ENCODE results near the gene HIVEP1.
"Not testable (repeated sequence)": the region's sequence is repeated elsewhere in the genome, so short reads cannot be mapped to it uniquely, and the experiment has no call there.

HIVEP1 gene

GRCh38 chr6:12163744-12164507 is 151.8 kb downstream of the HIVEP1 start:
- no peak for DNase-seq

- DNase-seq, result no peak
Measured at GRCh38 chr6:12164508-12164770, 152.3 kb downstream of the HIVEP1 start.

- no peak for DNase-seq
Measured at GRCh38 chr6:12165297-12165696, 153.2 kb downstream of the HIVEP1 start.

- DNase-seq, result no peak
Measured at GRCh38 chr6:12165722-12166280, 153.7 kb downstream of the HIVEP1 start.

- no peak for DNase-seq
Measured at GRCh38 chr6:12169377-12169776, 157.3 kb downstream of the HIVEP1 start.

GRCh38 chr6:12170351-12171092 is 158.4 kb downstream of the HIVEP1 start:
- no peak for DNase-seq

- DNase-seq, result no peak
Measured at GRCh38 chr6:12171717-12172116, 159.6 kb downstream of the HIVEP1 start.

GRCh38 chr6:12172572-12172971 is 160.5 kb downstream of the HIVEP1 start:
- DNase-seq, result no peak

- no peak for DNase-seq
Measured at GRCh38 chr6:12173181-12173580, 161.1 kb downstream of the HIVEP1 start.

GRCh38 chr6:12173661-12174060 is 161.5 kb downstream of the HIVEP1 start:
- no peak for DNase-seq

- DNase-seq, result no peak
Measured at GRCh38 chr6:12174878-12175277, 162.8 kb downstream of the HIVEP1 start.

GRCh38 chr6:12175626-12176025 is 163.5 kb downstream of the HIVEP1 start:
- no peak for DNase-seq

- not testable (repeated sequence) for DNase-seq
Measured at GRCh38 chr6:12176782-12177181, 164.7 kb downstream of the HIVEP1 start.

- DNase-seq, result no peak
Measured at GRCh38 chr6:12178521-12178920, 166.4 kb downstream of the HIVEP1 start.

GRCh38 chr6:12181481-12181880 is 169.4 kb downstream of the HIVEP1 start:
- DNase-seq, result no peak

GRCh38 chr6:12182676-12183075 is 170.6 kb downstream of the HIVEP1 start:
- no peak for DNase-seq

GRCh38 chr6:12185081-12185673 is 173.1 kb downstream of the HIVEP1 start:
- DNase-seq, result no peak

GRCh38 chr6:12186528-12186927 is 174.4 kb downstream of the HIVEP1 start:
- no peak for DNase-seq

GRCh38 chr6:12189150-12189549 is 177.0 kb downstream of the HIVEP1 start:
- DNase-seq, result no peak

GRCh38 chr6:12189661-12190060 is 177.5 kb downstream of the HIVEP1 start:
- DNase-seq, result no peak

GRCh38 chr6:12190252-12190651 is 178.1 kb downstream of the HIVEP1 start:
- no peak for DNase-seq

- DNase-seq, result no peak
Measured at GRCh38 chr6:12196326-12196936, 184.3 kb downstream of the HIVEP1 start.

GRCh38 chr6:12198851-12199250 is 186.7 kb downstream of the HIVEP1 start:
- DNase-seq, result no peak
